ENCODE data around the gene THSD4. TPM values are rescaled to one million over a fixed set of nuclear protein-coding genes. Genes with fewer than 3 reads are reported as not detected.

Gene THSD4
- total RNA-seq, 2 experiments from 2014 or later = not detected

DNA sequence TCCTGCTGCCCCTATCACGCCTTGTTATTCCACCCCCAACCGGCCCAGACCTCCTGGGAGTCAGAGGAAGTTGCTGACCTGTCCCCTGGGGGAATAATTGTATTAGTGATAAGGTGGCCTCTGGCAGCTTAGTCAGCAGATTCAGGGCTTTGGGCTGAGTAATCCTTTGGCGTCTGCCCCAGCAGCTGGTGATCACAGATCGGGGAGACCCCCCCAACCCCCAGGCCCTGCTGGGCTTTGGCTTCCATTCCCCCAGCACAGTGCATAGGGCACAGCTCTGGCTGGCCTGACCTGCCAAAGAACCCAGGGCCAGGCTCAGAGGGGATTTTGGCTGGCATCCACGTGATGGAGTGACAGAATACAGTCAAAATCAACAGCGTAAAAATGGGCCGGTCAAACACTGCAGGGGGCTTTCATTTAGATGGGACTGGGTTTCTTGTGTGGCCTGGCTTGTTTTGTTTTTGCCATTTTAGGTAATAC, 691.2 kb downstream of the THSD4 start:
- Histone ChIP-seq H3K36me3 (ENCODE audit: insufficient read depth, low read length) (no peaks in the 10 kb centered on the region), H3K4me3 (ENCODE audit: low read length) (no peak overlapping the region), H3K9me3 (ENCODE audit: control insufficient read depth in 1 of 2, insufficient read depth in 1 of 2, low read length in 2 of 2) (peaks cover 0 to 8% of the 10 kb centered on the region in 2 experiments), H3K27me3 (ENCODE audit: control insufficient read depth in 1 of 2, insufficient read depth in 2 of 2, low read length in 2 of 2) (peaks cover 0 to 4% of the 10 kb centered on the region in 2 experiments), H3K27ac (ENCODE audit: low read depth in 1 of 2, low read length in 2 of 2) (no peak overlapping the region), H3K4me1 (ENCODE audit: insufficient read depth, low read length) (no peaks in the 10 kb centered on the region)
- no peak overlapping the region for H3K27ac Mint-ChIP-seq
- CTCF ChIA-PET = no interaction called here
- POLR2A ChIA-PET = no interaction called here
- no peak for DNase-seq
- no peaks in the 10 kb centered on the region for H3K9me3 Mint-ChIP-seq
- no peak for TF ChIP-seq CTCF (IDR thresholded peaks at IDR 0.05)
- no peaks in the 10 kb centered on the region for H3K4me1 Mint-ChIP-seq (ENCODE audit: low read depth)
- H3K36me3 Mint-ChIP-seq (ENCODE audit: low read depth) = no peaks in the 10 kb centered on the region
- H3K4me3 Mint-ChIP-seq = no peak overlapping the region
- intact Hi-C loops (cut with DNase I, micrococcal nuclease) = no loop called here
- peaks cover 9% of the 10 kb centered on the region for H3K27me3 Mint-ChIP-seq
- no peak for ATAC-seq (ENCODE audit: poor library complexity)

- H3K27me3 ChIP-seq (ENCODE audit: control insufficient read depth in 1 of 2, insufficient read depth in 2 of 2, low read length in 2 of 2) = no peaks in the 10 kb centered on the region
- no peaks in the 10 kb centered on the region for H3K36me3 ChIP-seq (ENCODE audit: insufficient read depth, low read length)
- Mint-ChIP-seq H3K4me1 (ENCODE audit: low read depth) (no peaks in the 10 kb centered on the region), H3K9me3 (no peaks in the 10 kb centered on the region), H3K27ac (no peak overlapping the region), H3K27me3 (peaks cover 9% of the 10 kb centered on the region), H3K4me3 (no peak overlapping the region), H3K36me3 (ENCODE audit: low read depth) (no peaks in the 10 kb centered on the region)
- DNase-seq = no peak
- ChIA-PET POLR2A (no interaction called here), CTCF (no interaction called here)
- no peak overlapping the region for H3K27ac ChIP-seq (ENCODE audit: low read depth in 1 of 2, low read length in 2 of 2)
- no peak for ATAC-seq (ENCODE audit: poor library complexity)
- intact Hi-C loops (cut with DNase I, micrococcal nuclease) = no loop called here
- H3K4me3 ChIP-seq (ENCODE audit: low read length) = no peak overlapping the region
- H3K4me1 ChIP-seq (ENCODE audit: insufficient read depth, low read length) = no peaks in the 10 kb centered on the region
- TF ChIP-seq CTCF (IDR thresholded peaks at IDR 0.05) = no peak
- H3K9me3 ChIP-seq (ENCODE audit: control insufficient read depth in 1 of 2, insufficient read depth in 1 of 2, low read length in 2 of 2) = peaks cover 0 to 7% of the 10 kb centered on the region in 2 experiments
Measured at GRCh38 chr15:71807125-71807629, 691.9 kb downstream of the THSD4 start.

DNA sequence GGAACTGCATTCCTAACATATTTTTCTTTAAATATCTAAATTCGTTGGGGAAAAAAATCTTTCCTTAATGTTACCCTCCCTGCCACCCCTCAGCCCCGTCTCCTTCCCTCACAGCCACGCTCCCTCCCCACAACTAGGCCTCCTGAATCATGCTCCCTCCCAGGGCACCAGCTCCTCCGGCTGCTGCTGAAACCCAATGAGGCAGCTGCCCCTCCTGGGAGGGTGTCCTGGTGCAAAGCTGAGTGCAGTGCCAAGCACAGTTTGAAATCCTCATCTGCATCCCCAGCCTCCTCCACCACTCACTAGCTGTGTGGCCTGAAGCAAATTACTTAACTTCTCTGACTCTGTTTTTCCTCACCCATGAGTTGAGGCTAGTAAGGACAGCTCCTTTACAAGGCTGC, 692.4 kb downstream of the THSD4 start:
- CTCF ChIA-PET = no interaction called here
- Mint-ChIP-seq H3K36me3 (ENCODE audit: low read depth) (no peaks in the 10 kb centered on the region), H3K27ac (no peak overlapping the region), H3K4me3 (no peak overlapping the region), H3K27me3 (peaks cover 5% of the 10 kb centered on the region), H3K9me3 (no peaks in the 10 kb centered on the region), H3K4me1 (ENCODE audit: low read depth) (no peaks in the 10 kb centered on the region)
- Histone ChIP-seq H3K4me3 (ENCODE audit: low read length) (no peak overlapping the region), H3K27ac (ENCODE audit: low read depth in 1 of 2, low read length in 2 of 2) (no peak overlapping the region), H3K9me3 (ENCODE audit: control insufficient read depth in 1 of 2, insufficient read depth in 1 of 2, low read length in 2 of 2) (peaks cover 0 to 1% of the 10 kb centered on the region in 2 experiments), H3K36me3 (ENCODE audit: insufficient read depth, low read length) (no peaks in the 10 kb centered on the region), H3K4me1 (ENCODE audit: insufficient read depth, low read length) (no peaks in the 10 kb centered on the region), H3K27me3 (ENCODE audit: control insufficient read depth in 1 of 2, insufficient read depth in 2 of 2, low read length in 2 of 2) (no peaks in the 10 kb centered on the region)
- DNase-seq (no peak), ATAC-seq (ENCODE audit: poor library complexity) (no peak)
- intact Hi-C loops (cut with DNase I, micrococcal nuclease) = no loop called here
- POLR2A ChIA-PET = no interaction called here
- no peak for TF ChIP-seq CTCF (IDR thresholded peaks at IDR 0.05)

All from CD4-positive, alpha-beta T cell (primary cell).